K562 (cell line): Measurements from ENCODE around the gene EPHB2. TPM values are rescaled to one million over a fixed set of nuclear protein-coding genes. Genes with fewer than 3 reads are reported as not detected.

ENCODE experiments used
- ATAC-seq: fragments of 200-7000 bp; cut with Tn5 transposase; 3 replicates; pipeline ENCODE4 v1.9.1; 2020; ENCODE audit warnings: moderate library complexity
- BruUV-seq: library from RNA; stranded (reverse); fragments of 400-500 nt; replicated peaks from 2 replicates; lab custom pipeline; 2021; lab: Mats Ljungman, UMichigan
- CTCF ChIA-PET: fragments of 300-600 bp; formaldehyde crosslinking; extraction: SDS; loops from one replicate; lab custom pipeline; 2021; ENCODE audit warnings: low intra/inter-chr PET ratio; lab: Yijun Ruan, JAX
- POLR2A ChIA-PET: fragments of 300-600, 350-650 bp; sonication (Branson Sonifier 250); formaldehyde crosslinking; extraction: SDS; loops from one replicate; lab custom pipeline; 2021; ENCODE audit warnings: antibody characterized with exemption, inconsistent platforms; lab: Yijun Ruan, JAX
- DNase-seq, 4 experiments: peaks; one replicate each; pipeline versions ENCODE4 v3.0.0 to v3.0.0-alpha.2; 2011 to 2018; ENCODE audit warnings: low spot score in 3 of 4, mixed read lengths in 3 of 4; ENCODE audit errors: extremely low read depth in 1 of 4
- FAIRE-seq: peaks from 2 replicates; lab custom pipeline; 2011; peaks lifted over from hg19 to GRCh38; lab: Jason Lieb, UNC
- H2AFZ ChIP-seq: 2 replicates; pipeline ENCODE4 v1.6.0; 2011; ENCODE audit warnings: low read depth, low read length, control low read depth, inconsistent platforms
- H3K27ac ChIP-seq: fragments of 200-600 bp; 3 replicates; pipeline ENCODE4 v1.8.0; 2011; ENCODE audit warnings: low read depth, mild to moderate bottlenecking, control low read depth, inconsistent platforms, low read length, moderate library complexity, mixed read lengths; ENCODE audit errors: extremely low read depth
- H3K27me3 ChIP-seq, 2 experiments: fragments of 300-600 bp in 1 of 2; 2 replicates in 1 of 2; 3 replicates in 1 of 2; pipeline versions ENCODE4 v1.6.0 to v1.8.0; 2011; ENCODE audit warnings: inconsistent platforms in 2 of 2, low read length in 2 of 2, mild to moderate bottlenecking in 1 of 2, mixed read lengths in 1 of 2, moderate library complexity in 1 of 2; ENCODE audit not compliant: control insufficient read depth in 2 of 2, insufficient read depth in 2 of 2
- H3K36me3 ChIP-seq: fragments of 300-600 bp; 3 replicates; pipeline ENCODE4 v1.8.0; 2011; ENCODE audit warnings: mild to moderate bottlenecking, low read length, inconsistent platforms; ENCODE audit not compliant: control insufficient read depth, insufficient read depth
- H3K4me1 ChIP-seq, 2 experiments: fragments of 200-600 bp in 1 of 2; replicated peaks in 1 of 2; 2 replicates in 1 of 2; 3 replicates in 1 of 2; pipeline versions ENCODE4 v1.5.1 to v1.8.0; 2011; ENCODE audit warnings: inconsistent platforms in 2 of 2, low read length in 2 of 2, mild to moderate bottlenecking in 1 of 2, mixed read lengths in 1 of 2, moderate library complexity in 1 of 2; ENCODE audit not compliant: control insufficient read depth in 2 of 2, insufficient read depth in 2 of 2
- H3K4me2 ChIP-seq: 2 replicates; pipeline ENCODE4 v1.6.1; 2011; ENCODE audit warnings: low read length, control low read depth, inconsistent platforms, mixed read lengths; ENCODE audit not compliant: insufficient read depth
- H3K4me3 ChIP-seq: fragments of 200-600 bp; sonication (generic), shearing (Covaris generic); 2 replicates; pipeline ENCODE4 v1.5.1; 2016; ENCODE audit warnings: control low read depth, inconsistent platforms
- H3K79me2 ChIP-seq: fragments of 200-600 bp; 3 replicates; pipeline ENCODE4 v1.8.0; 2011; ENCODE audit warnings: low read length, inconsistent platforms; ENCODE audit not compliant: control insufficient read depth, insufficient read depth
- H3K9ac ChIP-seq, 2 experiments: 2 replicates each; pipeline versions ENCODE4 v1.6.0 to v1.6.1; 2011; ENCODE audit warnings: low read depth in 2 of 2, low read length in 2 of 2, control low read depth in 1 of 2, inconsistent platforms in 1 of 2, mild to moderate bottlenecking in 1 of 2, mixed read lengths in 1 of 2; ENCODE audit not compliant: insufficient read depth in 1 of 2
- H3K9me1 ChIP-seq: one replicate; pipeline ENCODE4 v1.6.0; 2011; ENCODE audit warnings: inconsistent platforms, mild to moderate bottlenecking, low read length, moderate library complexity; ENCODE audit not compliant: control insufficient read depth, insufficient read depth
- H3K9me3 ChIP-seq: replicated peaks from 2 replicates; pipeline ENCODE4 v1.5.1; 2011; ENCODE audit warnings: low read depth, low read length, inconsistent platforms; ENCODE audit not compliant: control insufficient read depth, insufficient read depth
- H4K20me1 ChIP-seq: replicated peaks from 2 replicates; pipeline ENCODE4 v1.6.1; 2011; ENCODE audit warnings: low read length, inconsistent platforms, mixed read lengths; ENCODE audit not compliant: control insufficient read depth, insufficient read depth
- C11orf30 ChIP-seq: fragments of 450-650 bp; IDR thresholded peaks from 2 replicates; pipeline ENCODE4 v1.6.1; 2016; ENCODE audit warnings: low read depth, mild to moderate bottlenecking
- MGA ChIP-seq: fragments of 450-650 bp; IDR thresholded peaks from 2 replicates; pipeline ENCODE4 v1.6.1; 2016; ENCODE audit warnings: mild to moderate bottlenecking, moderate library complexity
- TEAD4 ChIP-seq, 2 experiments: sonication (generic) in 1 of 2; formaldehyde crosslinking in 1 of 2; IDR thresholded peaks; 2 replicates each; pipeline versions ENCODE4 v1.6.1 to v1.8.0; 2012 to 2022; ENCODE audit warnings: borderline replicate concordance in 1 of 2, inconsistent platforms in 1 of 2, low read length in 1 of 2, mild to moderate bottlenecking in 1 of 2, missing genetic modification reagents in 1 of 2
- ZNF347 ChIP-seq: fragments of 450-650 bp; formaldehyde crosslinking; IDR thresholded peaks from 2 replicates; pipeline ENCODE4 v1.4.0; 2020; ENCODE audit warnings: low read depth, mild to moderate bottlenecking, moderate library complexity
- WGBS: fragments of 100-300 bp; shearing (Covaris generic); methylation state at CpG from one replicate; pipeline ENCODE4 v1.1.6; 2016; ENCODE audit warnings: low coverage, mixed read lengths; ENCODE audit not compliant: insufficient coverage; ENCODE audit errors: missing lambda C conversion rate; 5-methylcytosine and 5-hydroxymethylcytosine counted together
- in situ Hi-C: fragments of 300-500 bp; cut with MboI; formaldehyde crosslinking; loops from 4 replicates; pipeline ENCODE4 v1.15.0; 2018; ENCODE audit warnings: inconsistent platforms, mixed read lengths
- intact Hi-C: fragments of 100-400 bp; cut with micrococcal nuclease; formaldehyde crosslinking; loops from 2 replicates; pipeline ENCODE4 v1.14.2; 2022
- polyA plus RNA-seq, 8 experiments: library from polyadenylated mRNA; depleted of rRNA in 4 of 8; stranded (reverse) in 5 of 8; unstranded in 3 of 8; fragments of >200 nt; fragmentation: Nextera tagmentation in 2 of 8; fragmentation: Illumina TruSeq in 1 of 8; extraction: Ambion mirVana in 2 of 8; extraction: Trizol in 1 of 8; gene quantifications; 2 replicates each; pipeline versions ENCODE4 v1.2.1 to v1.2.3, GENCODE V29; 2011 to 2014; ENCODE audit warnings: inconsistent platforms in 1 of 8, missing spikeins in 1 of 8
- total RNA-seq, 7 experiments: library from RNA; depleted of rRNA in 6 of 7; stranded (reverse); fragments of >200 nt in 6 of 7; fragmentation: Illumina TruSeq in 2 of 7; extraction: Trizol in 2 of 7; gene quantifications; 2 replicates each; pipeline versions ENCODE4 v1.2.1 to v1.2.3, GENCODE V29; 2011 to 2021; ENCODE audit warnings: low replicate concordance in 1 of 7

The EPHB2 gene
- total and polyA plus RNA-seq, 9 of the 15 experiments (the other 6 are each of a cell fraction or from before 2014, with no cell fraction given) = not detected

GRCh38 chr1:22957066-22957465 lies 246.4 kb downstream of the EPHB2 start:
- ChIA-PET CTCF (no interaction called here), POLR2A (no interaction called here)
- Histone ChIP-seq H4K20me1 (no peaks in the 10 kb centered on the region; the same call in none of the 2 replicates), H2AFZ (no peak overlapping the region), H3K4me1 (peaks cover 0 to 12% of the 10 kb centered on the region in 2 experiments; a peak in 1 of 5 replicates), H3K4me2 (no peak overlapping the region), H3K9me1 (no peaks in the 10 kb centered on the region), H3K27me3 (peaks cover 17 to 66% of the 10 kb centered on the region in 2 experiments; a peak in 4 of 5 replicates), H3K79me2 (no peaks in the 10 kb centered on the region), H3K4me3 (no peak overlapping the region), H3K27ac (no peak overlapping the region), H3K9me3 (no peaks in the 10 kb centered on the region), H3K9ac (no peak overlapping the region), H3K36me3 (no peaks in the 10 kb centered on the region)
- 2% methylated on average over 3 of the region's 3 CpGs for WGBS
- ATAC-seq (no peak), FAIRE-seq (no peak), DNase-seq (no peak)
- no TSS peak for BruUV-seq
- in situ Hi-C loops (no loop called here), intact Hi-C loops (no loop called here)
- TF ChIP-seq TEAD4 (IDR thresholded peaks at IDR 0.05; ENCODE audit: low read length) (no peak), TEAD4 (CRISPR knock-in tag; IDR thresholded peaks at IDR 0.05; ENCODE audit: borderline replicate concordance) (no peak), C11orf30 (0 out of 2 replicates have a peak, but pooled peaks have one; percentile 9), ZNF347 (CRISPR knock-in tag) (no peak), MGA (no peak)
